ENCODE results near the gene FAT1.

- TF ChIP-seq CTCF (IDR thresholded peaks at IDR 0.05) (no peak), EP300 (IDR thresholded peaks at IDR 0.05; ENCODE audit: low read depth) (no peak), POLR2A (IDR thresholded peaks at IDR 0.05) (no peak), POLR2AphosphoS5 (IDR thresholded peaks at IDR 0.05) (no peak)
Measured at GRCh38 chr4:186653969-186654368, 69.7 kb downstream of the FAT1 start.
